HCT116 (cell line): Measurements from ENCODE around the gene ZFTA. TPM values are rescaled to one million over a fixed set of nuclear protein-coding genes. Genes with fewer than 3 reads are reported as not detected.
"Not testable (repeated sequence)": the region's sequence is repeated elsewhere in the genome, so short reads cannot be mapped to it uniquely, and the experiment has no call there.

ENCODE experiments used
- ATAC-seq: fragments of 200-7000 bp; cut with Tn5 transposase; 2 replicates; pipeline ENCODE4 v1.9.1; 2020; ENCODE audit warnings: mild to moderate bottlenecking, moderate library complexity
- BruUV-seq: library from RNA; stranded (reverse); fragments of 400-500 nt; replicated peaks from 2 replicates; lab custom pipeline; 2021; lab: Mats Ljungman, UMichigan
- CTCF ChIA-PET: fragments of 300-600 bp; sonication (Branson Sonifier 250); formaldehyde crosslinking; loops from one replicate; lab custom pipeline; 2021; ENCODE audit warnings: antibody characterized with exemption; lab: Charles Lee
- POLR2A ChIA-PET: fragments of 300-600, 350-600 bp; sonication (Branson Sonifier 250); formaldehyde crosslinking; loops from one replicate; lab custom pipeline; 2021; ENCODE audit warnings: antibody characterized with exemption; lab: Charles Lee
- RAD21 ChIA-PET, 2 experiments: fragments of 300-600 bp; sonication (Branson Sonifier 250); formaldehyde crosslinking; loops; one replicate each; lab custom pipeline; 2023; ENCODE audit warnings: low total read pairs in 2 of 2; ENCODE audit not compliant: uncharacterized antibody in 2 of 2, unreplicated experiment in 2 of 2, low non-redundant PET in 1 of 2; lab: Charles Lee
- DNase-seq: peaks from one replicate; pipeline ENCODE4 v3.0.0-alpha.2; 2010; ENCODE audit warnings: low read depth, low spot score
- H2AFZ ChIP-seq: fragments of 200-600 bp; shearing (Covaris generic), sonication (generic); 2 replicates; pipeline ENCODE4 v1.6.1; 2017; ENCODE audit warnings: low read depth, mixed run types, mixed read lengths, antibody characterized with exemption, low read length; ENCODE audit not compliant: poor library complexity, severe bottlenecking
- H3K27ac ChIP-seq: 2 replicates; pipeline ENCODE4 v1.5.1; 2012; ENCODE audit warnings: low read depth, low read length
- H3K27me3 ChIP-seq: fragments of 200-600 bp; sonication (generic); 2 replicates; pipeline ENCODE4 v1.6.1; 2016; ENCODE audit warnings: mixed run types, low read length, mixed read lengths; ENCODE audit not compliant: insufficient read depth
- H3K36me3 ChIP-seq, 2 experiments: fragments of 200-500 bp in 1 of 2; fragments of 200-600 bp in 1 of 2; sonication (Bioruptor generic) in 1 of 2; sonication (generic) in 1 of 2; 2 replicates each; pipeline versions ENCODE4 v1.5.1 to v1.6.1; 2014 to 2016; ENCODE audit warnings: low read length in 2 of 2, inconsistent platforms in 1 of 2, mixed read lengths in 1 of 2, mixed run types in 1 of 2; ENCODE audit not compliant: insufficient read depth in 2 of 2, control insufficient read depth in 1 of 2
- H3K4me1 ChIP-seq, 2 experiments: fragments of 200-600 bp in 1 of 2; sonication (generic) in 1 of 2; 2 replicates each; pipeline versions ENCODE4 v1.5.1 to v1.6.1; 2012 to 2017; ENCODE audit warnings: low read length in 2 of 2, inconsistent platforms in 1 of 2, mild to moderate bottlenecking in 1 of 2, mixed read lengths in 1 of 2, mixed run types in 1 of 2, moderate library complexity in 1 of 2; ENCODE audit not compliant: insufficient read depth in 2 of 2, control insufficient read depth in 1 of 2
- H3K4me2 ChIP-seq: fragments of 200-600 bp; sonication (generic); 2 replicates; pipeline ENCODE4 v1.6.1; 2017; ENCODE audit warnings: mixed run types, low read length, mixed read lengths
- H3K4me3 ChIP-seq, 2 experiments: fragments of 200-600 bp in 1 of 2; sonication (generic) in 1 of 2; replicated peaks in 1 of 2; 2 replicates each; pipeline ENCODE4 v1.5.1; 2011 to 2016; ENCODE audit warnings: low read length in 2 of 2, control low read depth in 1 of 2, low read depth in 1 of 2, mild to moderate bottlenecking in 1 of 2, mixed read lengths in 1 of 2, mixed run types in 1 of 2
- H3K79me2 ChIP-seq: fragments of 200-600 bp; sonication (generic); 2 replicates; pipeline ENCODE4 v1.6.1; 2017; ENCODE audit warnings: mild to moderate bottlenecking, mixed run types, low read length, moderate library complexity, mixed read lengths; ENCODE audit not compliant: insufficient read depth
- H3K9ac ChIP-seq: fragments of 200-600 bp; sonication (generic); 2 replicates; pipeline ENCODE4 v1.6.1; 2016; ENCODE audit warnings: low read length, mixed read lengths
- H3K9me2 ChIP-seq: fragments of 200-600 bp; sonication (generic), shearing (Covaris generic); 2 replicates; pipeline ENCODE4 v1.6.1; 2017; ENCODE audit warnings: mixed run types, mild to moderate bottlenecking, moderate library complexity; ENCODE audit not compliant: insufficient read depth
- H3K9me3 ChIP-seq, 2 experiments: fragments of 200-500 bp in 1 of 2; fragments of 200-600 bp in 1 of 2; sonication (Bioruptor generic) in 1 of 2; sonication (generic) in 1 of 2; 2 replicates each; pipeline ENCODE4 v1.6.1; 2014 to 2017; ENCODE audit warnings: low read length in 2 of 2, mixed read lengths in 2 of 2, inconsistent platforms in 1 of 2, low read depth in 1 of 2, mild to moderate bottlenecking in 1 of 2, mixed run types in 1 of 2, moderate library complexity in 1 of 2; ENCODE audit not compliant: control insufficient read depth in 1 of 2, insufficient read depth in 1 of 2
- H4K20me1 ChIP-seq: fragments of 200-600 bp; sonication (generic), shearing (Covaris generic); 2 replicates; pipeline ENCODE4 v1.6.1; 2017; ENCODE audit warnings: mixed run types, mild to moderate bottlenecking, moderate library complexity; ENCODE audit not compliant: insufficient read depth
- EZH2 ChIP-seq: fragments of 200-600 bp; sonication (generic); IDR thresholded peaks from 2 replicates; pipeline ENCODE4 v1.6.1; 2017; ENCODE audit warnings: antibody characterized with exemption, mixed run types
- FOSL1 ChIP-seq: IDR thresholded peaks from 2 replicates; pipeline ENCODE4 v1.6.1; 2012; ENCODE audit warnings: low read depth
- POLR2A ChIP-seq: IDR thresholded peaks from 2 replicates; pipeline ENCODE4 v1.7.0; 2011; ENCODE audit warnings: borderline replicate concordance; ENCODE audit not compliant: insufficient read depth, insufficient read length; ENCODE audit errors: extremely low read depth
- SIN3A ChIP-seq: IDR thresholded peaks from 2 replicates; pipeline ENCODE4 v1.6.1; 2012; ENCODE audit warnings: low read depth
- SP1 ChIP-seq: IDR thresholded peaks from 2 replicates; pipeline ENCODE4 v1.6.1; 2012; ENCODE audit warnings: low read depth
- SRF ChIP-seq: IDR thresholded peaks from 2 replicates; pipeline ENCODE4 v1.6.1; 2012; ENCODE audit warnings: low read depth
- YY1 ChIP-seq: IDR thresholded peaks from 2 replicates; pipeline ENCODE4 v1.6.1; 2011; ENCODE audit warnings: low read length, low read depth, moderate library complexity, mild to moderate bottlenecking; ENCODE audit not compliant: insufficient replicate concordance; ENCODE audit errors: extremely low read depth
- intact Hi-C: fragments of 100-400 bp; cut with micrococcal nuclease; formaldehyde crosslinking; loops from 2 replicates; pipeline ENCODE4 v1.10.0; 2022
- total RNA-seq: library from RNA; stranded (reverse); gene quantifications from one replicate; pipeline ENCODE4 v1.2.1, GENCODE V29; 2021; ENCODE audit not compliant: unreplicated experiment
- TF ChIP-seq, protein P1 (sequence below): IDR thresholded peaks from 2 replicates; pipeline ENCODE4 v1.6.1; 2012
- TF ChIP-seq, protein P2 (sequence below): IDR thresholded peaks from 2 replicates; pipeline ENCODE4 v1.6.1; 2012

ZFTA gene
- total RNA-seq, 1 experiment from 2014 or later: 14.7 TPM

DNA sequence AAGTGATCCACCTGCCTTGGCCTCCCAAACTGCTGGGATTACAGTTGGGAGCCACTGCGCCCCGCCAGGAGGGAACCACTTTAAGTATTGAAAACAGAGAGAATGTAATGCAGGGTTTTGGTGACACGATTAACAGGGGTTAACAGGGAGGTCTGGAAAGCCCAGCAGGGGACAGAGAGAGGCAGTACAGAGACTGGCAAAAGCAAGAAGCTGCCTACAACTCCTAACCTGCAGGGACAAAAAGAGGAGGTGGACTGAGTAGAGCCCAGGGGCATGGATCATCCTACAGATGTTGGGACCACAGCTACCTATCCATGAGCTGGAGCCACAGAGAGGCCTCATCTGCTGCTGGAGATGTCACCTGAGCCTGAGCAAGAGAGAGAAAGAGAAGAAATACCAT is 42.9 kb upstream of the ZFTA start:
- no peak for TF ChIP-seq SP1
- TF ChIP-seq FOSL1: no peak
- TF ChIP-seq, protein P1, sequence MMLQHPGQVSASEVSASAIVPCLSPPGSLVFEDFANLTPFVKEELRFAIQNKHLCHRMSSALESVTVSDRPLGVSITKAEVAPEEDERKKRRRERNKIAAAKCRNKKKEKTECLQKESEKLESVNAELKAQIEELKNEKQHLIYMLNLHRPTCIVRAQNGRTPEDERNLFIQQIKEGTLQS: no peak
- no peak for TF ChIP-seq SRF
- TF ChIP-seq YY1: no peak
- no peak for TF ChIP-seq EZH2
- TF ChIP-seq, protein P2, sequence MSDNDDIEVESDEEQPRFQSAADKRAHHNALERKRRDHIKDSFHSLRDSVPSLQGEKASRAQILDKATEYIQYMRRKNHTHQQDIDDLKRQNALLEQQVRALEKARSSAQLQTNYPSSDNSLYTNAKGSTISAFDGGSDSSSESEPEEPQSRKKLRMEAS: no peak
- no peak for TF ChIP-seq SIN3A
- no peak for TF ChIP-seq POLR2A
- TF ChIP-seq, all 23 proteins: peak for 0
- Histone ChIP-seq H3K27me3 (no peaks in the 10 kb centered on the region), H3K9me2 (no peaks in the 10 kb centered on the region), H3K9me3 (no peaks in the 10 kb centered on the region), H3K4me2 (no peak overlapping the region), H3K9ac (no peak overlapping the region), H4K20me1 (peaks cover 2% of the 10 kb centered on the region; the same call in 1 of the 2 replicates), H3K27ac (no peak overlapping the region), H3K79me2 (peaks cover 31% of the 10 kb centered on the region), H3K4me3 (no peak overlapping the region), H2AFZ (no peak overlapping the region), H3K36me3 (peaks cover 0 to 4% of the 10 kb centered on the region in 2 experiments; a peak in 1 of 4 replicates), H3K4me1 (peaks cover 10 to 19% of the 10 kb centered on the region in 2 experiments; a peak in 3 of 4 replicates)
- ATAC-seq: no peak
- POLR2A ChIA-PET: interaction anchor here (1.0 to 1.6 kb wide), 3 partner anchors 8 to 27 kb away, joined by 3 to 5 read pairs (median 3); partner anchors contain the start of gene MARK2
- DNase-seq: no peak
- CTCF ChIA-PET: interaction anchor here (1.2 kb wide), 1 partner anchor 9 kb away, joined by 3 read pairs; no protein-coding TSS in a partner anchor
- intact Hi-C loops: no loop called here
- no TSS peak for BruUV-seq
- RAD21 ChIA-PET: no interaction called here

DNA sequence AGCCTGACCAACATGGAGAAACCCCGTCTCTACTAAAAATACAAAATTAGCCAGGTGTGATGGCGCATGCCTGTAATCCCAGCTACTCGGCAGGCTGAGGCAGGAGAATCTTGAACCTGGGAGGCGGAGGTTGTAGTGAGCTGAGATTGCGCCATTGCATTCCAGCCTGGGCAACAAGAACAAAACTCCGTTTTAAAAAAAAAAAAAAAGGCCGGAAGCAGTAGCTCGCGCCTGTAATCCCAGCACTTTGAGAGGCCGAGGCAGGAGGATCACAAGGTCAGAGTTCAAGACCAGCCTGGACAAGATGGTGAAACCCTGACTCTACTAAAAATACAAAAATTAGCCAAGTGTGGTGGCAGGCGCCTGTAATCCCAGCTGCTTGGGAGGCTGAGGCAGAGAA is 41.8 kb upstream of the ZFTA start:
- ATAC-seq, DNase-seq, H3K9ac ChIP-seq, H3K4me3 ChIP-seq, H2AFZ ChIP-seq, RAD21 ChIA-PET, H3K36me3 ChIP-seq, H3K9me3 ChIP-seq, intact Hi-C loops, H3K9me2 ChIP-seq, H4K20me1 ChIP-seq, H3K4me2 ChIP-seq, H3K27me3 ChIP-seq, BruUV-seq, H3K27ac ChIP-seq, CTCF ChIA-PET: not testable (repeated sequence)
- Histone ChIP-seq H3K4me1 (peaks cover 10 to 24% of the 10 kb centered on the region in 2 experiments; a peak in 3 of 4 replicates), H3K79me2 (peaks cover 19% of the 10 kb centered on the region)
- POLR2A ChIA-PET: interaction anchor here (0.6 to 1.6 kb wide), 3 partner anchors 7 to 891 kb away, joined by 3 to 5 read pairs (median 3); partner anchors contain the start of gene MARK2
